ENCODE measurements around the gene LSMEM2.

- TF ChIP-seq CTCF (optimal IDR thresholded peaks at IDR 0.05 in 1 of 3, IDR thresholded peaks at IDR 0.05 in 1 of 3, conservative IDR thresholded peaks at IDR 0.05 in 1 of 3; ENCODE audit: extremely low read depth in 1 of 3, insufficient read depth in 2 of 3, low read length in 3 of 3) (no peak), EZH2 (IDR thresholded peaks at IDR 0.05; ENCODE audit: low read length) (no peak)
Observed at GRCh38 chr3:50337175-50337861, 58.4 kb downstream of the LSMEM2 start.

Data from keratinocyte (primary cell).